Sigmoid colon (tissue), 4 donors: ENCODE results near the gene PHF19.

Experiments used
- CTCF ChIP-seq, 4 experiments: fragments of 450-650 bp in 3 of 4; fragments of 200-600 bp in 1 of 4; IDR thresholded peaks; one replicate each; pipeline ENCODE4 v1.5.1; 2016 to 2019; ENCODE audit warnings: antibody characterized with exemption in 4 of 4, mild to moderate bottlenecking in 3 of 4, moderate library complexity in 2 of 4
- POLR2A ChIP-seq, 2 donors: fragments of 450-650 bp; IDR thresholded peaks; one replicate each; pipeline ENCODE4 v1.6.1; 2016; ENCODE audit warnings: antibody characterized with exemption in 2 of 2, mild to moderate bottlenecking in 2 of 2, moderate library complexity in 2 of 2
- POLR2AphosphoS5 ChIP-seq, 4 donors: sonication (generic); formaldehyde crosslinking; IDR thresholded peaks; one replicate each; pipeline ENCODE4 v1.6.1; 2017; ENCODE audit warnings: antibody characterized with exemption in 4 of 4

- TF ChIP-seq POLR2AphosphoS5 (IDR thresholded peaks at IDR 0.05) (no peak), CTCF (IDR thresholded peaks at IDR 0.05) (no peak), POLR2A (IDR thresholded peaks at IDR 0.05) (no peak)
Observed at GRCh38 chr9:120815075-120815474, 61.9 kb downstream of the PHF19 start.
